ENCODE measurements around the gene PEX26. TPM values are rescaled to one million over a fixed set of nuclear protein-coding genes. Genes with fewer than 3 reads are reported as not detected.
A peak's percentile ranks its signal among the peaks of the same experiment; 100 is the strongest.

Gene PEX26
- total RNA-seq, 1 experiment from 2014 or later: 21.9 TPM

- CTCF ChIA-PET: no interaction called here
- POLR2A ChIA-PET: interaction anchor here (0.6 kb wide), 1 partner anchor 32 kb away, joined by 3 read pairs; no protein-coding TSS in a partner anchor
- BruUV-seq (replicated peaks): no TSS peak
- ATAC-seq: peak; percentile 55
- no peak for DNase-seq (ENCODE audit: low read depth, low spot score)
- no peaks in the 10 kb centered on the region for H3K27me3 ChIP-seq (ENCODE audit: control insufficient read depth, insufficient read depth, low read length)
- H3K4me3 ChIP-seq (ENCODE audit: low read depth in 2 of 2, low read length in 2 of 2): peak overlapping the region; percentile 24 to 48
- peaks cover 4% of the 10 kb centered on the region; the same call in 1 of the 2 replicates for H3K4me1 ChIP-seq (ENCODE audit: control insufficient read depth, insufficient read depth, low read length)
- in situ Hi-C loops (cut with HindIII; ENCODE audit: low pct_unique_long_range_greater_than_20kb, low sequenced_read_pairs) (no loop called here), intact Hi-C loops (cut with micrococcal nuclease; ENCODE audit: unreplicated experiment) (no loop called here)
- no peak for TF ChIP-seq TCF7L2 (IDR thresholded peaks at IDR 0.05; ENCODE audit: low read depth, low read length)
- TF ChIP-seq, protein P1, sequence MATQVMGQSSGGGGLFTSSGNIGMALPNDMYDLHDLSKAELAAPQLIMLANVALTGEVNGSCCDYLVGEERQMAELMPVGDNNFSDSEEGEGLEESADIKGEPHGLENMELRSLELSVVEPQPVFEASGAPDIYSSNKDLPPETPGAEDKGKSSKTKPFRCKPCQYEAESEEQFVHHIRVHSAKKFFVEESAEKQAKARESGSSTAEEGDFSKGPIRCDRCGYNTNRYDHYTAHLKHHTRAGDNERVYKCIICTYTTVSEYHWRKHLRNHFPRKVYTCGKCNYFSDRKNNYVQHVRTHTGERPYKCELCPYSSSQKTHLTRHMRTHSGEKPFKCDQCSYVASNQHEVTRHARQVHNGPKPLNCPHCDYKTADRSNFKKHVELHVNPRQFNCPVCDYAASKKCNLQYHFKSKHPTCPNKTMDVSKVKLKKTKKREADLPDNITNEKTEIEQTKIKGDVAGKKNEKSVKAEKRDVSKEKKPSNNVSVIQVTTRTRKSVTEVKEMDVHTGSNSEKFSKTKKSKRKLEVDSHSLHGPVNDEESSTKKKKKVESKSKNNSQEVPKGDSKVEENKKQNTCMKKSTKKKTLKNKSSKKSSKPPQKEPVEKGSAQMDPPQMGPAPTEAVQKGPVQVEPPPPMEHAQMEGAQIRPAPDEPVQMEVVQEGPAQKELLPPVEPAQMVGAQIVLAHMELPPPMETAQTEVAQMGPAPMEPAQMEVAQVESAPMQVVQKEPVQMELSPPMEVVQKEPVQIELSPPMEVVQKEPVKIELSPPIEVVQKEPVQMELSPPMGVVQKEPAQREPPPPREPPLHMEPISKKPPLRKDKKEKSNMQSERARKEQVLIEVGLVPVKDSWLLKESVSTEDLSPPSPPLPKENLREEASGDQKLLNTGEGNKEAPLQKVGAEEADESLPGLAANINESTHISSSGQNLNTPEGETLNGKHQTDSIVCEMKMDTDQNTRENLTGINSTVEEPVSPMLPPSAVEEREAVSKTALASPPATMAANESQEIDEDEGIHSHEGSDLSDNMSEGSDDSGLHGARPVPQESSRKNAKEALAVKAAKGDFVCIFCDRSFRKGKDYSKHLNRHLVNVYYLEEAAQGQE (IDR thresholded peaks at IDR 0.05; ENCODE audit: insufficient read depth in 1 of 2, low read depth in 2 of 2, low read length in 1 of 2): no peak
- TF ChIP-seq, protein P2, sequence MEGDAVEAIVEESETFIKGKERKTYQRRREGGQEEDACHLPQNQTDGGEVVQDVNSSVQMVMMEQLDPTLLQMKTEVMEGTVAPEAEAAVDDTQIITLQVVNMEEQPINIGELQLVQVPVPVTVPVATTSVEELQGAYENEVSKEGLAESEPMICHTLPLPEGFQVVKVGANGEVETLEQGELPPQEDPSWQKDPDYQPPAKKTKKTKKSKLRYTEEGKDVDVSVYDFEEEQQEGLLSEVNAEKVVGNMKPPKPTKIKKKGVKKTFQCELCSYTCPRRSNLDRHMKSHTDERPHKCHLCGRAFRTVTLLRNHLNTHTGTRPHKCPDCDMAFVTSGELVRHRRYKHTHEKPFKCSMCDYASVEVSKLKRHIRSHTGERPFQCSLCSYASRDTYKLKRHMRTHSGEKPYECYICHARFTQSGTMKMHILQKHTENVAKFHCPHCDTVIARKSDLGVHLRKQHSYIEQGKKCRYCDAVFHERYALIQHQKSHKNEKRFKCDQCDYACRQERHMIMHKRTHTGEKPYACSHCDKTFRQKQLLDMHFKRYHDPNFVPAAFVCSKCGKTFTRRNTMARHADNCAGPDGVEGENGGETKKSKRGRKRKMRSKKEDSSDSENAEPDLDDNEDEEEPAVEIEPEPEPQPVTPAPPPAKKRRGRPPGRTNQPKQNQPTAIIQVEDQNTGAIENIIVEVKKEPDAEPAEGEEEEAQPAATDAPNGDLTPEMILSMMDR (IDR thresholded peaks at IDR 0.05): no peak
- no peak for TF ChIP-seq SIN3A (IDR thresholded peaks at IDR 0.05; ENCODE audit: borderline replicate concordance, insufficient read depth, low read depth, low read length)
- peak overlapping the region; percentile 72 for H3K27ac ChIP-seq (ENCODE audit: low read length)
- H3K36me3 ChIP-seq (ENCODE audit: control insufficient read depth, insufficient read depth, low read length): no peaks in the 10 kb centered on the region
- no peaks in the 10 kb centered on the region for H3K9me3 ChIP-seq (ENCODE audit: control insufficient read depth, insufficient read depth, low read depth, low read length)
These were observed 13.7 kb downstream of the PEX26 start for GRCh38 chr22:18091478-18091877.

DNA sequence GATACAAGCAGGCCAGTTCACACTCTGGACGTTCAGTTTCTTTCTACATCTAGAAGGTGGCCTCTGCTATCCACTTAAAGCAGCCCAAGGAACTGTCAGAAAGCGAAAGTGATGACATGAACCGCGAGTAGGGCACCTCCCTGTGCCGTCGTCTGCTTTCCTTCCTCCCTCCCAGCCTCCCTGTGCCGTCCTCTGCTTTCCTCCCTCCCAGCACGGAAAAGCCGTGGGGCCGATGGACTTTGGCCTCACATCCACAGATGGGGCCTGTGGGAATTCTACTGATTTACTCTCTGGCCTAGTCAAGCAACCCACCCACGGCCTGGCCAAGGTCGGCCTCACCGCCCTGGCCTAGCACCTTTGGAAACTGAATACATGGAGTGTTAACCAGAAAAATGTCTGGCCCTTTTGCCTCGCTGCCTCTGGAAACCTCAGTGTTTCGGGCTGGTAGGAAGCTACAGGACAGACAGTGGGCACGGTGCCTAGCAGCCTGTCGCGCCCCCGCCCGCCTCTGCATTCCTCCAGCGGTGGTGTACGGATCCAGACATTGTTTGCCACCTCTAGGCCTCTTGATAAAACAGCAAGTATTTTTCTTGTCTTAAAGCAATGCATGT lies 14.2 kb downstream of the PEX26 start:
- BruUV-seq (replicated peaks): no TSS peak
- H3K4me3 ChIP-seq (ENCODE audit: low read depth in 2 of 2, low read length in 2 of 2): peak overlapping the region; percentile 24 to 48
- POLR2A ChIA-PET: interaction anchor here (0.6 kb wide), 1 partner anchor 31 kb away, joined by 3 read pairs; no protein-coding TSS in a partner anchor
- H3K9me3 ChIP-seq (ENCODE audit: control insufficient read depth, insufficient read depth, low read depth, low read length): no peaks in the 10 kb centered on the region
- TF ChIP-seq, protein P1 (IDR thresholded peaks at IDR 0.05; ENCODE audit: insufficient read depth in 1 of 2, low read depth in 2 of 2, low read length in 1 of 2): no peak
- TF ChIP-seq TCF7L2 (IDR thresholded peaks at IDR 0.05; ENCODE audit: low read depth, low read length) (no peak), SIN3A (IDR thresholded peaks at IDR 0.05; ENCODE audit: borderline replicate concordance, insufficient read depth, low read depth, low read length) (no peak), POLR2AphosphoS5 (IDR thresholded peaks at IDR 0.05; ENCODE audit: low read depth, low read length) (no peak)
- TF ChIP-seq, protein P2 (IDR thresholded peaks at IDR 0.05): no peak
- peaks cover 4% of the 10 kb centered on the region; the same call in 1 of the 2 replicates for H3K4me1 ChIP-seq (ENCODE audit: control insufficient read depth, insufficient read depth, low read length)
- DNase-seq (ENCODE audit: low read depth, low spot score) (no peak), ATAC-seq (peak; percentile 89)
- H3K27me3 ChIP-seq (ENCODE audit: control insufficient read depth, insufficient read depth, low read length): no peaks in the 10 kb centered on the region
- intact Hi-C loops (cut with micrococcal nuclease; ENCODE audit: unreplicated experiment): no loop called here
- no peaks in the 10 kb centered on the region for H3K36me3 ChIP-seq (ENCODE audit: control insufficient read depth, insufficient read depth, low read length)
- CTCF ChIA-PET: no interaction called here
- in situ Hi-C loops (cut with HindIII; ENCODE audit: low pct_unique_long_range_greater_than_20kb, low sequenced_read_pairs): no loop called here
- H3K27ac ChIP-seq (ENCODE audit: low read length): peak overlapping the region; percentile 72
